Ecto neural progenitor cell (in vitro differentiated cells): ENCODE results near the gene GALNT9.

Experiments
- DNase-seq: peaks from one replicate; pipeline ENCODE4 v3.0.0-alpha.2; 2018; ENCODE audit warnings: low spot score

GALNT9 gene

GRCh38 chr12:132180648-132181546, 148.5 kb downstream of the GALNT9 start:
- no peak for DNase-seq

GRCh38 chr12:132179431-132180362, 149.7 kb downstream of the GALNT9 start:
- no peak for DNase-seq

DNA sequence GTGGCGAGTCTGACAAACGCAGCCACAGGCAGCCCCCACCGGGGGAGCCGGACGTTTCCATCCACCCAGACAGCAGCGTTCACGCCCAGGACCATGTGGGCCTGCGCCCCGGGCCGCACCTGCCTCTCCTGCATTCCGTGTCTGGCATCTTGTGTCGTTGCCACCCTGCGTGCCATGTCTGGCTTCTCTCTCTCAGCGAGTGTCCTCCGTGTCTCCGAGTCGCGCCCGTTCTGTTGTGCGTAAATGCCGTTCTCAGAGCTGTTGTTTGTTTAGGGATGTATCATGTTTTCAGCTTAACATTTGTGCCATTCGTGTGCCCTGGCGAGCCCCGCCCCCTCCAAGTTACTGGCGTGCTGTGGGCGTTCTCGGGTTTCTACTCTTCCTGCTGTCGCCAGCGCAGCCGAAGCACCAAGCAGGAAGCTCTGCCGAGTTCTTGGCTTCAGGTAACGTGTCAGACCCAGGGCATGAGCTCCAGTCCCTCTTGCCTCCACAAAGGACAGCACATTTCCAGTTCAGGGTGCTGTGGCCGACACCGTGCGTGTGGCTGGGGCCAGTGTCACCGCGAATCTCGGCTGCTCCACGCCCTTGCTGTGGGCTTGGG, 150.5 kb downstream of the GALNT9 start:
- no peak for DNase-seq

- no peak for DNase-seq
Observed at GRCh38 chr12:132178316-132178715, 151.1 kb downstream of the GALNT9 start.

DNA sequence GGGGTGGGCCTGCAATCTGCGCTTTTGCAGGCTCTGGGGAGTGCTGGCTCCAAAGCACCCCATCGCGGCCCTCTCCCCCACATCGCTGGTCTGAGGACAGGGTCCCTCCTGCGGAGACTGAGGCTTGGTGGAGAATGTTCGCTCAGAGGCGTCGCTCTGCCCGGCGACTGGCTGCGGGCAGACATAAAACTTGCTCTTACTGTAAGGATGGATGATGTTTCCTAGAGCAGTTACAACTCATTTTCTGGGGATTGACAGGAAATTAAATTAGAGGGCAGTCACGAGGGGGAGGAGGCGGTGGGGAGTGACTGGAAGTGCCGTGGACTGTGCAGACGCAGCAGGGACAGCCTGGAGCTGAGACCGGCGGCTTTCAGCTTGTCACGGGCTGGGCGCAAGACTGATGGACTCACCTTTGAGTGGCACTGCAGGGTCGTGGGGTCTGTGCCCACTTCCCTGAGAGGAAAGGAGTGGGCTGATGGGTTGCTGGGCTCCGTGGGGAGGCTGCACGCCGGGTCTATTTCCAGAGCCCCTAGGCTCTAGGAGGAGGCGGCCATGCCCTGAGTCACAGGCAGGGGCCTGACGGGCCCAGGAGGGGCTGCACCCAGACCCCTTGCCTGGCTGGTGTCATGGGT, 152.4 kb downstream of the GALNT9 start:
- DNase-seq: no peak

DNA sequence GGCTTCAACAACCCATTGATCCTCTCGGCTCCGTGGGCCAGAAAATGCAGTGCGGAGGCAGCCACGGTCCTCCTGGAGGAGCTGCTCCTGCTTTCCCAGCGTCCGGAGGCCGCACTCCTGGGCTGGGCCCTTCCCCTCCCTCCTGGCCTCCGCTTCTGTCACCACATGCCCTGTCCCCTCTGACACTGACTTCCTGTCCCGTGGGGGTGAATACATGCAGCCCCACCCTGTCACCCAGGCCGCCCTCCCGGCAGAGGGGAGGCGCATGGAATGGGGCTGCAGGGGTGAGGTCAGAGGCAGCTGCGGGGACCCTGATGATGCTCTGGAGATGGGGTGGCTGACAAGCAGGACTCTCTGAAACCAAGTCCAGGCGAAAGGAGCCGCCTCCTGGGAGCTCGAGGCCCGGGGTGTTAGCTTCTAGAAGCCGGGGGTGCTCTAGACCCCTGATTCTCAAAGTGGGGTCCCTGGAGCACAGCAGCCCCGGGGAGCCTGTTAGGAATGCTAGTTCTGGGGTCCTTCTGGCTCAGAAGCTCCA, 152.9 kb downstream of the GALNT9 start:
- DNase-seq: no peak

- DNase-seq: no peak
Observed at GRCh38 chr12:132175496-132176384, 153.6 kb downstream of the GALNT9 start.

- no peak for DNase-seq
Observed at GRCh38 chr12:132174839-132175490, 154.4 kb downstream of the GALNT9 start.

DNA sequence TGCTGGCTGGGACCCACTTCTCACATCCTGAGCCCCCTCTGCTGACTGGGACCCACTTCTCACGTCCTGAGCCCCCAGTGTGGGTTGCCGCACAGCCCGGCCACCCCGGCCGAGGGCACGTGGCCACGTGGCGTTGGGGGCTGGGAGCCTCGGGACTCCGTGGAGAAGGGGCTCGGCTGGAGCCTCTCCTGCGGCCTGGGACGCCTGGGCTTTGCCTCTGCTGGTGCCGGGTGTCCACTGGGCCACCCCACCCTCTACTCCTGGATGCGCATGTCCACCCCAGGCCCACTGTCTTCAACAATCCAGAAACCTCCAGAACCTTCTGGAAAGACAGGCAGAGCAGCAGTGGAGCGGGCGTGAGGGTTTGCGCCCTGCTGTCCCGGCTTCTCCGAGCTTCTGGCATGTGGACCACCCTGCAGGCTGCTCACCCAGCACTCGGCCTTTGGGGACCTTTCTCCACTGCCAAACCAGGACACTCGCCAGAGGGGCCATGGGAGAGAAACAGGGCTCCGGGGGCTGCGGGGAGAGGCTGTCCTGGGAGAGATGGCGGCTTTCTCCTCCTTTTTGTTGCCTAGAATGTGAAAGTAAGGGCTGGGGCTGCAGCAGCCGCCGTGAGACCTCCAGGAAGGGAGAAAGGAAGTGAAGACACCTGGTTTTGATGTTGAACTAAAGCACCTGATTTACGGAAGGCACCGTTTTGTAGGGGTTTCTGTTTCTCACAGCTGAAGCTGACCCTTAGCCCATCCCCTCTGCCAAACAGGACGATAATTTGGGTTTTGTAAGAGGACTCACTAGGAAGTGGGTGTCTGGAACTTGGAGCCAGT, 155.2 kb downstream of the GALNT9 start:
- DNase-seq: no peak

- no peak for DNase-seq
Observed at GRCh38 chr12:132173135-132174014, 156.0 kb downstream of the GALNT9 start.

DNA sequence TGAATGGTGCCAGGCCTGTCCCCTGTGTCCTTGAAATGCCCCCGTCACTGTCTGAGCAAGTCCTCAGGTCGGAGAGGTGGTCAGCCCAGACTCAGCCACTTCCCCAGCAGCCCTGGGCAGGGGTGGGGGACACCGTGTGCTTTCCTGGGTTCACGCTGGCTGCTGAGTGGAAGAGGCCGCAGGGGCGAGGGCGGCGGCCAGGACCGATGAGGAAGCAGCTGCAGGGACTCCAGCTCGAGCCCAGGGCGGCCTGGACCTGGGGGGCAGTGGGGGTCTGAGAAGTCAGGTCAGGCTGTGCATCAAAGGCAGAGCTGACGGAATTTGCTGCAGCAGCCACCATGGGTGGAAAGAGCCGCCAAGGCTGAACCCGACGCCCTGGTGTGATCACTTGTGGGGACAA, 156.8 kb downstream of the GALNT9 start:
- DNase-seq: no peak

DNA sequence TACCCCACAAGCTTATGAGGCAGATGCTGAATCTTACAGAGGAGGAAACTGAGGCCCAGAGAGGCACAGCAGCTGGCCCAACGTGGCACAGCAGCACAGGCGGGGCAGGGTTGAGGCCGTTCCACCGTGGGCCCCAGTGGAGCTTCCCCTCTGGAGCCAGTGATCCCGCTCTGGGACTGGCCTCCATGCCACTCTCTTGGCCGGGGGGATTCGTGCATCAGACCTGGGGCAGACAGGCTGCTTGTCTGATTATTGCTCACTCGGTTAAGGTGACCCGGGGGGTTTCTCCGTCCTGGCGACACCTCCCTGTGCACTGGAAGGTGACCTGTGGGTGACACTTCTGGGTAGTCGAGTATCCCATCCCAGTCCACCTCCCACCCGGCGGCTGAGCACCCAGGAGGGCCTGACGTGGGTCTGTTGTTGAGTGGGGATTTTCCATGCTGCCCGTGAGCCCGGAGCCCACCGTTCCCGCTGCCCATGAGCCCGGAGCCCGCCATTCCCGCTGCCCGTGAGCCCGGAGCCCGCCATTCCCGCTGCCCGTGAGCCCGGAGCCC, 157.3 kb downstream of the GALNT9 start:
- no peak for DNase-seq

- no peak for DNase-seq
Observed at GRCh38 chr12:132171293-132171967, 158.0 kb downstream of the GALNT9 start.

- DNase-seq: no peak
Observed at GRCh38 chr12:132170637-132171292, 158.6 kb downstream of the GALNT9 start.

- no peak for DNase-seq
Observed at GRCh38 chr12:132170094-132170636, 159.2 kb downstream of the GALNT9 start.

DNA sequence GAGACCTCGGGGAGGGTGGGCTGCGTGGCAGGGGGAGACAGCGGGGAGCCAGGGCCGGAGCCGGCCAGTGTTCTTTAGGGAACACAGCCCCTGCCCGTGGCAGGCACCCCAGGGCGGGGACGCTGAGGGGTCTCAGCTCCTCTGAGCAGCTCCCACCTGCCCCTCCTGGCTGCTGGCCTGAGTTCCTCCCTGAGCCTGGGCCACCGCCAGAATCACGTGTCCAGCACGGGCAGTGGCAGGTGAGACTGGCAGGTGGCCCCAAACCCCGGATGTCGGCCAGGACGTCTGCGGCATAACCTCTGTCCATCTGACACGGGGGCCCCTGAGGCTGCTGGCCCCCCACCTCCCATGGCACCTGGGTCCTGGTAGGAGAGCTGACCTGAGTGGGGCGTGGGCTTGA, 160.0 kb downstream of the GALNT9 start:
- no peak for DNase-seq
